Liver (tissue), 9 donors: ENCODE data around the gene USP47. TPM values are rescaled to one million over a fixed set of nuclear protein-coding genes. Genes with fewer than 3 reads are reported as not detected.

ENCODE experiments used
- DNase-seq: peaks from one replicate; pipeline ENCODE4 v3.0.0-alpha.2; 2017; ENCODE audit warnings: low spot score
- H3K27ac ChIP-seq, 2 donors: one replicate each; pipeline ENCODE4 v1.7.0; 2013; ENCODE audit warnings: inconsistent platforms in 2 of 2, low read length in 2 of 2, control low read depth in 1 of 2, low read depth in 1 of 2, mild to moderate bottlenecking in 1 of 2
- H3K27me3 ChIP-seq, 4 donors: one replicate each; pipeline versions ENCODE4 v1.6.1 to v1.7.0; 2013; ENCODE audit warnings: low read length in 3 of 4, inconsistent platforms in 1 of 4, mild to moderate bottlenecking in 1 of 4, moderate library complexity in 1 of 4; ENCODE audit not compliant: control insufficient read depth in 4 of 4, insufficient read depth in 4 of 4
- H3K36me3 ChIP-seq, 4 donors: one replicate each; pipeline versions ENCODE4 v1.6.1 to v1.7.0; 2013; ENCODE audit warnings: low read length in 3 of 4, mild to moderate bottlenecking in 3 of 4, low read depth in 1 of 4, moderate library complexity in 1 of 4; ENCODE audit not compliant: control insufficient read depth in 4 of 4, insufficient read depth in 3 of 4
- H3K4me1 ChIP-seq, 4 donors: one replicate each; pipeline versions ENCODE4 v1.6.1 to v1.7.0; 2013; ENCODE audit warnings: low read length in 3 of 4, mild to moderate bottlenecking in 3 of 4, moderate library complexity in 1 of 4; ENCODE audit not compliant: control insufficient read depth in 4 of 4, insufficient read depth in 4 of 4
- H3K4me3 ChIP-seq, 3 donors: one replicate each; pipeline versions ENCODE4 v1.6.1 to v1.7.0; 2013; ENCODE audit warnings: low read length in 3 of 3, control low read depth in 1 of 3, low read depth in 1 of 3, mild to moderate bottlenecking in 1 of 3
- H3K9ac ChIP-seq, 2 donors: one replicate each; pipeline ENCODE4 v1.7.0; 2013; ENCODE audit warnings: low read length in 2 of 2, mild to moderate bottlenecking in 2 of 2, moderate library complexity in 2 of 2, control low read depth in 1 of 2, low read depth in 1 of 2
- H3K9me3 ChIP-seq, 4 donors: one replicate each; pipeline versions ENCODE4 v1.6.1 to v1.7.0; 2013; ENCODE audit warnings: low read length in 3 of 4; ENCODE audit not compliant: control insufficient read depth in 4 of 4
- ATF3 ChIP-seq: IDR thresholded peaks from 2 replicates; pipeline ENCODE4 v1.6.1; 2016; ENCODE audit warnings: antibody characterized with exemption
- CTCF ChIP-seq: fragments of 150-350 bp; IDR thresholded peaks from 2 replicates; pipeline ENCODE4 v1.5.1; 2017; ENCODE audit warnings: improper control_type of control experiment, low read depth, low read length; ENCODE audit not compliant: missing input control
- EGR1 ChIP-seq, 2 donors: IDR thresholded peaks; 2 replicates each; pipeline ENCODE4 v1.6.1; 2016 to 2018; ENCODE audit warnings: antibody characterized with exemption in 2 of 2, low read depth in 2 of 2
- GABPA ChIP-seq, 2 donors: IDR thresholded peaks in 1 of 2; conservative IDR thresholded peaks in 1 of 2; 2 replicates each; pipeline ENCODE4 v1.6.1; 2016; ENCODE audit warnings: antibody characterized with exemption in 2 of 2, mild to moderate bottlenecking in 1 of 2, moderate library complexity in 1 of 2
- HNF4G ChIP-seq: IDR thresholded peaks from 2 replicates; pipeline ENCODE4 v1.6.1; 2016; ENCODE audit warnings: antibody characterized with exemption
- JUND ChIP-seq, 2 donors: IDR thresholded peaks; 2 replicates each; pipeline ENCODE4 v1.6.1; 2016; ENCODE audit warnings: antibody characterized with exemption in 2 of 2
- MAX ChIP-seq: IDR thresholded peaks from 2 replicates; pipeline ENCODE4 v1.6.1; 2016; ENCODE audit warnings: antibody characterized with exemption
- NR2F2 ChIP-seq: IDR thresholded peaks from 2 replicates; pipeline ENCODE4 v1.6.1; 2016; ENCODE audit warnings: antibody characterized with exemption
- RAD21 ChIP-seq, 2 donors: IDR thresholded peaks; 2 replicates each; pipeline ENCODE4 v1.6.1; 2016; ENCODE audit warnings: antibody characterized with exemption in 2 of 2, mild to moderate bottlenecking in 2 of 2
- REST ChIP-seq: IDR thresholded peaks from 2 replicates; pipeline ENCODE4 v1.6.1; 2016; ENCODE audit warnings: antibody characterized with exemption, mild to moderate bottlenecking
- RXRA ChIP-seq, 2 donors: IDR thresholded peaks; 2 replicates each; pipeline ENCODE4 v1.6.1; 2017 to 2018; ENCODE audit warnings: antibody characterized with exemption in 2 of 2, mild to moderate bottlenecking in 1 of 2
- SP1 ChIP-seq: IDR thresholded peaks from 2 replicates; pipeline ENCODE4 v1.6.1; 2018; ENCODE audit warnings: antibody characterized with exemption, mild to moderate bottlenecking
- TAF1 ChIP-seq: conservative IDR thresholded peaks from 2 replicates; pipeline ENCODE4 v1.6.1; 2016; ENCODE audit warnings: antibody characterized with exemption, mild to moderate bottlenecking
- ZBTB33 ChIP-seq: IDR thresholded peaks from 2 replicates; pipeline ENCODE4 v1.6.1; 2016; ENCODE audit warnings: antibody characterized with exemption
- WGBS: extraction: QIAGEN DNeasy Blood & Tissue Kit; methylation state at CpG from one replicate; pipeline ENCODE4 v1.1.7; 2013; 5-methylcytosine and 5-hydroxymethylcytosine counted together
- polyA plus RNA-seq, 2 donors: library from polyadenylated mRNA; stranded (reverse) in 1 of 2; unstranded in 1 of 2; fragments of 200-250 nt in 1 of 2; fragments of >200 nt in 1 of 2; fragmentation: Nextera tagmentation in 1 of 2; extraction: Ambion mirVana in 1 of 2; gene quantifications; one replicate each; pipeline versions ENCODE4 v1.2.1 to v1.2.3, GENCODE V29; 2013 to 2015
- total RNA-seq, 2 donors: library from RNA; depleted of rRNA; stranded (reverse); fragments of >200 nt; gene quantifications; one replicate each; pipeline ENCODE4 v1.2.3, GENCODE V29; 2014
- donor health status: healthy.
- donor health status: healthy.
- donor health status: healthy.
- donor health status: healthy.
- donor health status: healthy.

Gene USP47
- total and polyA plus RNA-seq, 4 donors = 14.9 to 55.1 (median 32.2) TPM

GRCh38 chr11:11980841-11981308 lies 139.1 kb downstream of the USP47 start:
- no peak overlapping the region for H3K9ac ChIP-seq
- TF ChIP-seq SP1 = no peak
- TF ChIP-seq ATF3 = no peak
- TF ChIP-seq HNF4G = no peak
- TF ChIP-seq RXRA (IDR thresholded peaks at IDR 0.05) = no peak
- TF ChIP-seq NR2F2 = no peak
- TF ChIP-seq EGR1 (IDR thresholded peaks at IDR 0.05; ENCODE audit: low read depth in 2 of 2) = no peak
- TF ChIP-seq ZBTB33 = no peak
- no peak for TF ChIP-seq CTCF
- TF ChIP-seq RAD21 (IDR thresholded peaks at IDR 0.05) = no peak
- TF ChIP-seq TAF1 = no peak
- H3K4me3 ChIP-seq = no peak overlapping the region
- no peaks in the 10 kb centered on the region for H3K36me3 ChIP-seq
- H3K27me3 ChIP-seq = no peaks in the 10 kb centered on the region
- no peaks in the 10 kb centered on the region for H3K9me3 ChIP-seq
- WGBS = 94% methylated on average over 3 of the region's 3 CpGs
- DNase-seq = no peak
- H3K27ac ChIP-seq = no peak overlapping the region
- H3K4me1 ChIP-seq = peaks cover 8 to 15% (median 12%) of the 10 kb centered on the region in 4 donors

- Histone ChIP-seq H3K36me3 (no peaks in the 10 kb centered on the region), H3K27ac (no peak overlapping the region), H3K9ac (no peak overlapping the region), H3K27me3 (no peaks in the 10 kb centered on the region), H3K9me3 (no peaks in the 10 kb centered on the region), H3K4me3 (no peak overlapping the region), H3K4me1 (peaks cover 7 to 11% (median 10%) of the 10 kb centered on the region in 4 donors)
- DNase-seq = no peak
- WGBS = 93% methylated on average over 5 of the region's 5 CpGs
- TF ChIP-seq MAX (no peak), JUND (IDR thresholded peaks at IDR 0.05) (no peak), REST (no peak), GABPA (IDR thresholded peaks at IDR 0.05 in 1 of 2, conservative IDR thresholded peaks at IDR 0.05 in 1 of 2) (no peak)
These were observed 139.6 kb downstream of the USP47 start for GRCh38 chr11:11981364-11981763.
